GM13976 (cell line): ENCODE measurements around the gene NTRK3.

Experiments
- DNase-seq: peaks from one replicate; pipeline ENCODE4 v3.0.0; 2012; ENCODE audit warnings: low spot score
- CTCF ChIP-seq: IDR thresholded peaks from 2 replicates; pipeline ENCODE4 v1.5.1; 2012; ENCODE audit warnings: borderline replicate concordance, mild to moderate bottlenecking; ENCODE audit not compliant: insufficient read depth; ENCODE audit errors: extremely low read depth, missing control alignments, control extremely low read depth
- in situ Hi-C: fragments of 300-500 bp; cut with MboI; formaldehyde crosslinking; loops from one replicate; pipeline ENCODE4 v1.12.0; 2022; ENCODE audit warnings: low sequenced_read_pairs, mixed read lengths, inconsistent platforms; ENCODE audit not compliant: unreplicated experiment

The NTRK3 gene

GRCh38 chr15:88131937-88132336 lies 124.6 kb downstream of the NTRK3 start:
- in situ Hi-C loops, result loop anchor here (25.0 kb wide), 1 partner anchor 105 kb away; no protein-coding TSS in a partner anchor
- TF ChIP-seq CTCF, result no peak
- DNase-seq, result no peak

- no peak for TF ChIP-seq CTCF
- no peak for DNase-seq
- in situ Hi-C loops, result loop anchor here (25.0 kb wide), 1 partner anchor 110 kb away; no protein-coding TSS in a partner anchor
Measured at GRCh38 chr15:88127432-88127790, 129.1 kb downstream of the NTRK3 start.

GRCh38 chr15:88126695-88127431 lies 129.7 kb downstream of the NTRK3 start:
- TF ChIP-seq CTCF, result no peak
- in situ Hi-C loops, result loop anchor here (25.0 kb wide), 1 partner anchor 110 kb away; no protein-coding TSS in a partner anchor
- no peak for DNase-seq

- DNase-seq, result no peak
- TF ChIP-seq CTCF, result no peak
- in situ Hi-C loops, result loop anchor here (25.0 kb wide), 1 partner anchor 112 kb away; no protein-coding TSS in a partner anchor
Measured at GRCh38 chr15:88125576-88125975, 131.0 kb downstream of the NTRK3 start.

GRCh38 chr15:88124199-88124598 lies 132.3 kb downstream of the NTRK3 start:
- in situ Hi-C loops, result no loop called here
- TF ChIP-seq CTCF, result no peak
- no peak for DNase-seq

- in situ Hi-C loops, result no loop called here
Measured at GRCh38 chr15:88121968-88122530, 134.5 kb downstream of the NTRK3 start.

More at GRCh38 chr15:88121968-88122530, 134.5 kb downstream of the NTRK3 start:
- DNase-seq, result no peak
- TF ChIP-seq CTCF, result no peak
